ENCODE measurements around the gene PPIG. TPM values are rescaled to one million over a fixed set of nuclear protein-coding genes. Genes with fewer than 3 reads are reported as not detected.
"Not testable (repeated sequence)": the region's sequence is repeated elsewhere in the genome, so short reads cannot be mapped to it uniquely, and the experiment has no call there.

The PPIG gene
- total RNA-seq, 1 experiment from 2014 or later, result 28.4 TPM

DNA sequence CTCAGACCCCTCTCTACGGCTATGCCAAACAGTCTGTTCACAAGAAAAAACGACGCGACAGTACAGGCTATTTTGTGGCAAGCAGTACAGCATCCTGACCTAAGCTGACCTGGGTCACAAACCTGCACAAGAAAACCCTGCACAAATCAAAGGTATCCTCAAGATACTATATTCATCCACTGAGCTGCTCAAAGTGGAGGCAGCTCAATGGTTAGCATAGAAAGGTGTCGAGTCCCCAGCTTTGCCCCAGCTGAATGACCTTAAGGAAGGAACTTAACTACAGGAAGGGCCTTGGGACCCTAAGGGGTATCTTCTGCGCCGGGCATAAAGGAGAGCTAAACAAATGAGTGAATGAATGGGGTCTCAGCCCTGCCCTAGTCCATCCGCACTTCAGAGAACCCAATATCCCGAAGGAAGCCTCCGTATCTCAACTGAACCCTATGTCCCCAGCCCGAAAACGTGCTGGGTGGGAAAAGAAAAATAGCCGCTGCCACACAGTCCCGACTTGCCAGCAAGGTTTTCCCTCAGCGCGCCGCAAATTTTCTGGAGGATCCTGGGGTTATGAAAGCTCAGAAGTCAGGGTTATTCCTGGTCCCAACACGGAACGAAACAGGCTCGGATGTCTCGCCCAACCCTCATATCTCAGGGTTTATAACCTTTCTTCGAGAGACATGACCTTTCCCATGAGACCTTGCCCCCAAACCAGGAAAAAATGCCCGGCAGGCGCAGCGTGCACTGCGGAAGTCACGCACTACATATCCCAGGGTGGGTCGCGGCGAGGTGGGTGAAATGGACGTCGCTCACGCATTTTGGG lies 10.8 kb upstream of the PPIG start, which contains the start of gene FASTKD1:
FASTKD1 (minus strand) TSS at position 706 of the 814 bp plus-strand sequence. CDS start 1,836 bp downstream, outside the sequence.
- Histone ChIP-seq H3K27ac (no peak within 1 kb of the TSS), H3K27me3 (ENCODE audit: insufficient read depth, low read depth) (no peaks in the 10 kb centered on the region), H3K4me2 (peak within 1 kb of the TSS; percentile 91), H4K20me1 (ENCODE audit: insufficient read depth) (no peaks in the 10 kb centered on the region), H3K4me1 (replicated peaks; ENCODE audit: insufficient read depth) (no peaks in the 10 kb centered on the region), H3K4me3 (peak within 1 kb of the TSS; percentile 75), H3K9me3 (ENCODE audit: insufficient read depth, low read depth) (no peaks in the 10 kb centered on the region), H3F3A (ENCODE audit: insufficient read depth, low read depth) (no peaks in the 10 kb centered on the region), H2AFZ (peak within 1 kb of the TSS; percentile 96), H3K79me2 (ENCODE audit: low read depth) (peaks cover 14% of the 10 kb centered on the region), H3K36me3 (ENCODE audit: low read depth) (no peaks in the 10 kb centered on the region), H3K9me2 (ENCODE audit: insufficient read depth) (no peaks in the 10 kb centered on the region)
- no peak for TF ChIP-seq EZH2 (IDR thresholded peaks at IDR 0.05; ENCODE audit: low read depth)
- TF ChIP-seq, protein P1, sequence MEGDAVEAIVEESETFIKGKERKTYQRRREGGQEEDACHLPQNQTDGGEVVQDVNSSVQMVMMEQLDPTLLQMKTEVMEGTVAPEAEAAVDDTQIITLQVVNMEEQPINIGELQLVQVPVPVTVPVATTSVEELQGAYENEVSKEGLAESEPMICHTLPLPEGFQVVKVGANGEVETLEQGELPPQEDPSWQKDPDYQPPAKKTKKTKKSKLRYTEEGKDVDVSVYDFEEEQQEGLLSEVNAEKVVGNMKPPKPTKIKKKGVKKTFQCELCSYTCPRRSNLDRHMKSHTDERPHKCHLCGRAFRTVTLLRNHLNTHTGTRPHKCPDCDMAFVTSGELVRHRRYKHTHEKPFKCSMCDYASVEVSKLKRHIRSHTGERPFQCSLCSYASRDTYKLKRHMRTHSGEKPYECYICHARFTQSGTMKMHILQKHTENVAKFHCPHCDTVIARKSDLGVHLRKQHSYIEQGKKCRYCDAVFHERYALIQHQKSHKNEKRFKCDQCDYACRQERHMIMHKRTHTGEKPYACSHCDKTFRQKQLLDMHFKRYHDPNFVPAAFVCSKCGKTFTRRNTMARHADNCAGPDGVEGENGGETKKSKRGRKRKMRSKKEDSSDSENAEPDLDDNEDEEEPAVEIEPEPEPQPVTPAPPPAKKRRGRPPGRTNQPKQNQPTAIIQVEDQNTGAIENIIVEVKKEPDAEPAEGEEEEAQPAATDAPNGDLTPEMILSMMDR (conservative IDR thresholded peaks at IDR 0.05), result no peak
- POLR2A ChIA-PET (ENCODE audit: unreplicated experiment), result no interaction called here
- CTCF ChIA-PET, result interaction anchor here (0.7 kb wide), 1 partner anchor 369 kb away, joined by 11 read pairs; no protein-coding TSS in a partner anchor
- intact Hi-C loops (cut with micrococcal nuclease; ENCODE audit: unreplicated experiment), result no loop called here
- peak; percentile 73 to 75 for DNase-seq
- BruUV-seq (replicated peaks), result TSS peak; percentile 77

DNA sequence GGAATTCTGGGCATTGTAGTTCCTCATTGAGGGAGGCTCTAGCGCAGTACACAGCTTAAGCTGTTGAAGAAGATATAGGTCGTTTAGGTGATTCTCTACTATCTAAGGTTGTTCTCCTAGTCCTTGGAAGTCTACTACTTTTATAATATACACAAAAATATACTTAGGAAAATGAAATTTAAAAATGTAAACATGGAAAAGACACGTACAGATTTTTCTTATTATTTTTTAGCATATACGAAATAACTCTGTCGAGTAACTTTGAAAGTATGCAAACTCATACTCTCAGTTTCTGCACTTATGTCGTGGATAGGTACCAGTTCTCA lies 10.2 kb upstream of the PPIG start:
- TF ChIP-seq EZH2 (IDR thresholded peaks at IDR 0.05; ENCODE audit: low read depth), result no peak
- TF ChIP-seq, protein P1 (conservative IDR thresholded peaks at IDR 0.05), result no peak
- Histone ChIP-seq H3K4me1 (replicated peaks; ENCODE audit: insufficient read depth) (no peaks in the 10 kb centered on the region), H3K79me2 (ENCODE audit: low read depth) (peaks cover 14% of the 10 kb centered on the region), H3F3A (ENCODE audit: insufficient read depth, low read depth) (no peaks in the 10 kb centered on the region), H2AFZ (peak overlapping the region; percentile 96; the same call in 1 of the 2 replicates), H3K36me3 (ENCODE audit: low read depth) (no peaks in the 10 kb centered on the region), H3K9me2 (ENCODE audit: insufficient read depth) (no peaks in the 10 kb centered on the region), H3K27ac (no peak overlapping the region), H3K9me3 (ENCODE audit: insufficient read depth, low read depth) (no peaks in the 10 kb centered on the region), H3K4me2 (peak overlapping the region; percentile 91), H3K27me3 (ENCODE audit: insufficient read depth, low read depth) (no peaks in the 10 kb centered on the region), H4K20me1 (ENCODE audit: insufficient read depth) (no peaks in the 10 kb centered on the region), H3K4me3 (peak overlapping the region; percentile 75; the same call in 1 of the 2 replicates)
- BruUV-seq (replicated peaks), result no TSS peak
- ChIA-PET CTCF (no interaction called here), POLR2A (ENCODE audit: unreplicated experiment) (no interaction called here)
- no peak for DNase-seq
- intact Hi-C loops (cut with micrococcal nuclease; ENCODE audit: unreplicated experiment), result no loop called here

DNA sequence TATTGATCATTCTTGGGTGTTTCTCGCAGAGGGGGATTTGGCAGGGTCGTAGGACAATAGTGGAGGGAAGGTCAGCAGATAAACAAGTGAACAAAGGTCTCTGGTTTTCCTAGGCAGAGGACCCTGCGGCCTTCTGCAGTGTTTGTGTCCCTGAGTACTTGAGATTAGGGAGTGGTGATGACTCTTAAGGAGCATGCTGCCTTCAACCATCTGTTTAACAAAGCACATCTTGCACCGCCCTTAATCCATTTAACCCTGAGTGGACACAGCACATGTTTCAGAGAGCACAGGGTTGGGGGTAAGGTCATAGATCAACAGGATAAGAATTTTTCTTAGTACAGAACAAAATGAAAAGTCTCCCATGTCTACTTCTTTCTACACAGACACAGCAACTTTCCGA lies 9.6 kb upstream of the PPIG start:
- H3K9me2 ChIP-seq (ENCODE audit: insufficient read depth); H2AFZ ChIP-seq; H3K27ac ChIP-seq; H3K27me3 ChIP-seq (ENCODE audit: insufficient read depth, low read depth); POLR2A ChIA-PET (ENCODE audit: unreplicated experiment); H3K9me3 ChIP-seq (ENCODE audit: insufficient read depth, low read depth); H4K20me1 ChIP-seq (ENCODE audit: insufficient read depth); H3K36me3 ChIP-seq (ENCODE audit: low read depth); CTCF ChIA-PET; H3K4me1 ChIP-seq (replicated peaks; ENCODE audit: insufficient read depth); DNase-seq; BruUV-seq (replicated peaks); intact Hi-C loops (cut with micrococcal nuclease; ENCODE audit: unreplicated experiment); H3K4me2 ChIP-seq; H3K4me3 ChIP-seq; H3F3A ChIP-seq (ENCODE audit: insufficient read depth, low read depth): not testable (repeated sequence)
- peaks cover 14% of the 10 kb centered on the region for H3K79me2 ChIP-seq (ENCODE audit: low read depth)

DNA sequence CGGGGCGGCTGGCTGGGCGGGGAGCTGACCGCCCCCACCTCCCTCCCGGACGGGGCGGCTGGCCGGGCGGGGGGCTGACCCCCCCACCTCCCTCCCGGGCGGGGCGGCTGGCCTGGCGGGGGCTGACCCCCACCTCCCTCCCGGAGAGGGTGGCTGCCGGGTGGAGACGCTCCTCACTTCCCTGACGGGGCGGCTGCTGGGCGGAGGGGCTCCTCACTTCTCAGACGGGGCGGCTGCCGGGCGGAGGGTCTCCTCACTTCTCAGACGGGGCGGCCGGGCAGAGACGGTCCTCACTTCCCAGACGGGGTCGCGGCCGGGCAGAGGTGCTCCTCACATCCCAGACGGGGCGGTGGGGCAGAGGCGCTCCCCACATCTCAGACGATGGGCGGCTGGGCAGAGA lies 8.9 kb upstream of the PPIG start:
- BruUV-seq (replicated peaks); H3K9me3 ChIP-seq (ENCODE audit: insufficient read depth, low read depth); H3K36me3 ChIP-seq (ENCODE audit: low read depth); H3F3A ChIP-seq (ENCODE audit: insufficient read depth, low read depth); H3K4me1 ChIP-seq (replicated peaks; ENCODE audit: insufficient read depth); H4K20me1 ChIP-seq (ENCODE audit: insufficient read depth); H3K27me3 ChIP-seq (ENCODE audit: insufficient read depth, low read depth); POLR2A ChIA-PET (ENCODE audit: unreplicated experiment); H3K27ac ChIP-seq; intact Hi-C loops (cut with micrococcal nuclease; ENCODE audit: unreplicated experiment); H3K4me2 ChIP-seq; H3K4me3 ChIP-seq; H2AFZ ChIP-seq; DNase-seq; H3K9me2 ChIP-seq (ENCODE audit: insufficient read depth); CTCF ChIA-PET: not testable (repeated sequence)
- H3K79me2 ChIP-seq (ENCODE audit: low read depth), result peaks cover 14% of the 10 kb centered on the region

Measured in PC-9 (cell line).